H1 (cell line): Measurements from ENCODE around the gene MEGF11. TPM values are rescaled to one million over a fixed set of nuclear protein-coding genes. Genes with fewer than 3 reads are reported as not detected.

Experiments
- FOSL1 ChIP-seq: IDR thresholded peaks from 2 replicates; pipeline ENCODE4 v1.6.1; 2011; ENCODE audit warnings: mild to moderate bottlenecking, low read depth, low read length, moderate library complexity; ENCODE audit not compliant: insufficient read depth
- MAX ChIP-seq: IDR thresholded peaks from 2 replicates; pipeline ENCODE4 v1.6.1; 2012; ENCODE audit warnings: inconsistent platforms
- polyA plus RNA-seq, 7 experiments: library from polyadenylated mRNA; depleted of rRNA in 3 of 7; stranded (reverse) in 5 of 7; unstranded in 2 of 7; fragments of >200 nt in 5 of 7; fragments of 200-250 nt in 2 of 7; gene quantifications; 1 replicate in 5 of 7; 2 replicates in 1 of 7; 4 replicates in 1 of 7; pipeline versions ENCODE4 v1.2.1 to v1.2.3, GENCODE V29; 2011 to 2013; ENCODE audit warnings: missing spikeins in 2 of 7, mixed read lengths in 2 of 7
- total RNA-seq: library from RNA; stranded (reverse); fragmentation: NEBNext Ultra II Directional; extraction: Animal tissue kit (Norgen Biotek cat#: 25700); gene quantifications from 2 replicates; pipeline ENCODE4 v1.2.1, GENCODE V29; 2021

Gene MEGF11
- total and polyA plus RNA-seq, 2 of the 8 experiments (the other 6 are each of a cell fraction or from before 2014, with no cell fraction given) = 4.4 to 4.8 TPM

- TF ChIP-seq FOSL1 (no peak), MAX (no peak)
Measured at GRCh38 chr15:66029650-66030049, 223.9 kb downstream of the MEGF11 start (continued).
